ENCODE measurements around the gene IQGAP2.

Gene IQGAP2

DNA sequence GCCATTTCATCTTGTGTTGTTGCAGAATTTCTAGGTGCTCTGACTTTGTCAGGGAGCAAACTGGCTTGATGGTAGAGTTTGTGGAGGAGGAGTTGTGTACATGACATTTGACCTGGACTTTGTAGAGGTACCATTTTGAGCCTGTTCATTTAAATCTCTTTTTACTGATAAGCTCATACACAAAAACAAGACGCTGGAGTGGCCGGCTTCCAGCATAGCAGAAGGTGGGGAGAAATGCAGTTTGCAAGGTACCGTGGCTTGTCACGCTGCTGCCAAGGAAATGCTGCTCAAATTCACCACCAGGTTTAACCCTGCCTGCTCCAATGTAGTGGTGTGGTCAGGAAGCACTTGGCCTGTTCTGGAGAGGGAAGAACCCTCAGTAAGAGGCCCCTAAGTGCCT lies 18.9 kb upstream of the IQGAP2 start:
- DNase-seq = peak in 1 of 2 experiments; percentile 7

- DNase-seq = peak in 1 of 2 experiments; percentile 11
These were observed 18.4 kb upstream of the IQGAP2 start for GRCh38 chr5:76384705-76385104.

DNA sequence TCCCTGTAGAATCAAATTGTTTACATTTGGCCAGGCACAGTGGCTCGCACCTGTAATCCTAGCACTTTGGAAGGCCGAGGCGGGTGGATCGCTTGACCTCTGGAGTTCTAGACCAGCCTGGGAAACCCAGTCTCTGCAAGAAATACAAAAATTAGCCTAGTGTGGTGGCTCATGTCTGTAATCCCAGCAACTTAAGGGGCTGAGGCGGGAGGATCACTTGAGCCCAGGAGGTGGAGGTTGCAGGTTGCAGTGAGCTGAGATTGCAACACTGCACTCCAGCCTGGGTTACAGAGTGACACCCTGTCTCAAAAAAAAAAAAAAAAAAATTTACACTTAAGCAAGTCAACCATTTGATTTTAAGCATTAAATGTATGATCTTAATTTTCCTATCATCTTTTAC lies 17.5 kb upstream of the IQGAP2 start:
- DNase-seq = no peak

DNA sequence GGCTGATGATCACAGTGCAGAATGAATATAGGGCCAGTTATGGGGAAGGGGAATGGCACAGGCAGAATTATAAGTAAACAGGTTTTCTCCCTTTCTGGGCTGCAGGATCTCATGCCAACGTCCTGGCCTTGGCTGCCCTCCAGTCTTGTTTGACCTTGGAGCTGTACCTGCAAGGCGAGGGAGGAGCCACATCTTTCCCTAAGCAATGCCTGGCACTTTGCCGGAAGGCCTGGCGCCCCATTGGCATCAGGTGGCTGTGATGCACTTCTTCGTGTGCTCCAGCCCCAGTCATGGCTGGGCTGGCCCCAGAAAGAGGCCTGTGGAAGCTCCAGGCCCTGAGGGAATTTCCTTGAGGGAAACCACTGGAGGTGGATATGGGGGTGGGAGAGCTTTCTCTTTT lies 16.7 kb upstream of the IQGAP2 start:
- no peak for DNase-seq

GRCh38 chr5:76388236-76388635 lies 14.8 kb upstream of the IQGAP2 start:
- no peak for DNase-seq

DNA sequence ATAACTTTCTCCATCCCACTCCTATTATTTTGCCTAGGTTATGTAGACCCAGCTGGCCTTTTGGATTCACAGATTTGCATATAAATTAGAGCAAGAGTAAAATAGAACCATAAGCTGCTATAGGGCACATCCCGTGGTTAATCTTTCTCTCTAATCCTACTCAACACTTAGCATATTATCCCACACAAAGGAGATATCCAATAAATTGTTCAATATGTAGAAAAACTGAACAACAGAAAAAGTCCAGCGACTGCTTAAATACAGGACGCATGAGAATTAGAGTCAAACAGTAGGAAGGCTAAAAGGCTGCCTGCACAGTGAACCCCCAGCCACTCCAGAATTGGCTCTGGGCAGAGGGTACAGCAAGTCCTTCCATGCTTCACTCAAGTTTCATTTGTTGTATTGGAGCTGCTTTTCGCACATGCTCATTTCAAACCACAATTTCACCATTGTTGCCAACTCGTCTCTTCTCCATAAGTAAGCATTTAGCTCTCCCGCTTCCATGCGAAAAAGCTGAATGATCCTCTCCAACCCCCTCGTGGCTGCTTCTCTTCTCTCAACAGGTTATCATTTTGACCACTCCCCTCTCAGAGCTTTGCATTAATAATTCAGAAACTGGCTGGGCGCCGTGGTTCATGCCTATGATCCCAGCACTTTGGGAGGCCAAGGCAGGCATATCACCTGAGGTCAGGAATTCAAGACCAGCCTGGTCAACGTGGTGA lies 14.1 kb upstream of the IQGAP2 start:
- peak; percentile 27 to 61 for DNase-seq

GRCh38 chr5:76389513-76390154 lies 13.5 kb upstream of the IQGAP2 start:
- DNase-seq = no peak

DNA sequence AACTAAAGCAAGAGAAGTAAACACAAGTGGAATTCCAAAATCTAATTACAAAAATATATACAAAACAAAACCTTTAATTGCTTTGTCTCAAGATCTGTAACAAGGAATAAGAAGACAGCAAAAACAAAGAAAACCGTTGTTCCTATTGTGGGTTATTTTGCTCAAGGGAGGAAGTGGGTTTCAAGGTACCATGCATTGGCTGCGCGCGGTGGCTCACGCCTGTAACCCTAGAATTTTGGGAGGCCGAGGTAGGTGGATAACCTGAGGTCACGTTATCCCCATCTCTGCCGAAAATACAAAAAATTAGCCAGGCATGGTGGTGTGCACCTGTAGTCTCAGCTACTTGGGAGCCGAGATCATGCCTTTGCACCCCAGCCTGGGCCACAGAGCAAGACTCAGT lies 12.1 kb upstream of the IQGAP2 start:
- DNase-seq = no peak

DNA sequence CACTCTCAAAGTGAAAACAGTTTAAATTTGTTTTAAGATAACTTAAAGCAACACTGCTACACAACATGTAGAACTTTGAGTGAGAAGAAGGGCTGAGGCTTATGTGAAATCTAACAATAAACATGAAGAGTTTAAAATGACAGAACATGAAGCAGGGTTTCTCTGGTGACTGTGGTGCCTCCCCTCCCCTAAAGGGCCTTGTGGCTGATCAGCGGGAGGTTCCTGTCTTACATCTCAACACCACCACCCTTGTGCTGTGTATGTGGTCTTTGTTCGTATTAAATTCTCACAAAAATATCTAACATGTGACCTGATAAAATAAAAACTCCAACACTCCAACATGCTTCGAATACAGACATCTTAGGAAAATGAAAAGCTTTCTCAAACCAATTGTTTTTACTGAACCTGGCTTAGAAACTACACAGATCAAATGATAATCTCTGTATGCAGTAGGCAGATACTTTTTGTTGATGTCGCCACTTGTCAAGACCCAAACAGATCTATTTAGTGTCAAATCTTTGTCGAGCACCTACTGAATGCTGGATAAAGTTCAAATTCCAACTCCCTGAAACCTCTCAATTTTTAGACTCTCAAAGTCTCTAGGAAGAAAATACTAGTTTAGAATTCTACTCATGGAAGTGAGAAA lies 9.9 kb upstream of the IQGAP2 start:
- DNase-seq = no peak

DNA sequence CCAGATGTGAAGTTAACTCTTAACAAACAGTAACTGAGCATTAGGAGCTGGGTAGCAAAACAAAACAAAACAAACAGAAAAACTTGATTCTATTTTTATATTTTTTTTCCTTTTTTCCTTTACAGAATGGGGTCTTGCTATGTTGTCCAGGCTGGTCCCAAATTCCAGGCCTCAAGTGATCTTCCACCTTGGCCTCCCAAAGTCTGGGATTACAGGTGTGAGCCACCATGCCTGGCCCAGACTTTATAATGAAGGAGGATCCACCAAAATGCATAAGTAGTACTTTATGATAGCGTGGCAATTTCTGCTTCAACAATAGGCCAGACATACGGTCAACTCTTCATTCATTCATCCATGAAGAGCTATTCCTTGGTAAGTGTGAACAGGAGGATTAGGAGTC lies 5.9 kb upstream of the IQGAP2 start:
- DNase-seq = no peak

GRCh38 chr5:76399268-76399667 lies 3.8 kb upstream of the IQGAP2 start:
- no peak for DNase-seq

- DNase-seq = no peak
These were observed 2.6 kb upstream of the IQGAP2 start for GRCh38 chr5:76400466-76400865.

DNA sequence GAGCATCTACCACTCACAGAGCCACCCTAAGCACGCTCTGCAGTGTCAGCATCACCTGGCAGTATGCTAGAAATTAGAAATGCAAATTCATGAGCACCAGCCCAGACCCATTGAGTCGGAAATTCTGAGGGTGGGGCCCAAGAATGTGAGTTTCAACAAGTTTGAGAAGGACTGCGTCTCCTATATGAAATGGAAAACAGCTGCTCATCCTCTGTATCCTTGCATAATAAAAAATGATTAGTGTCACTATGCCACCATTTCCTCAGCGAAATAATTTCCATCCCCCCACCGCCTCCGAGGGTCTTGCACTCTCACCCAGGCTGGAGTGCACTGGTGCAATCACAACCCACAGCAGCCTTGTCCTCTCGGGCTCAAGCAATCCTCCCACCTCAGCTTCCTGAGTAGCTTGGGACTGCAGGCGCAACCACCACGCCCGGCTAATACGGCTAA lies 1.3 kb upstream of the IQGAP2 start:
- no peak for DNase-seq

- DNase-seq = peak; percentile 15 to 31
These were observed 717 bp upstream of the IQGAP2 start for GRCh38 chr5:76402251-76402885.

GRCh38 chr5:76403766-76404222 lies 709 bp downstream of the IQGAP2 start:
- peak; percentile 7 to 30 for DNase-seq

DNA sequence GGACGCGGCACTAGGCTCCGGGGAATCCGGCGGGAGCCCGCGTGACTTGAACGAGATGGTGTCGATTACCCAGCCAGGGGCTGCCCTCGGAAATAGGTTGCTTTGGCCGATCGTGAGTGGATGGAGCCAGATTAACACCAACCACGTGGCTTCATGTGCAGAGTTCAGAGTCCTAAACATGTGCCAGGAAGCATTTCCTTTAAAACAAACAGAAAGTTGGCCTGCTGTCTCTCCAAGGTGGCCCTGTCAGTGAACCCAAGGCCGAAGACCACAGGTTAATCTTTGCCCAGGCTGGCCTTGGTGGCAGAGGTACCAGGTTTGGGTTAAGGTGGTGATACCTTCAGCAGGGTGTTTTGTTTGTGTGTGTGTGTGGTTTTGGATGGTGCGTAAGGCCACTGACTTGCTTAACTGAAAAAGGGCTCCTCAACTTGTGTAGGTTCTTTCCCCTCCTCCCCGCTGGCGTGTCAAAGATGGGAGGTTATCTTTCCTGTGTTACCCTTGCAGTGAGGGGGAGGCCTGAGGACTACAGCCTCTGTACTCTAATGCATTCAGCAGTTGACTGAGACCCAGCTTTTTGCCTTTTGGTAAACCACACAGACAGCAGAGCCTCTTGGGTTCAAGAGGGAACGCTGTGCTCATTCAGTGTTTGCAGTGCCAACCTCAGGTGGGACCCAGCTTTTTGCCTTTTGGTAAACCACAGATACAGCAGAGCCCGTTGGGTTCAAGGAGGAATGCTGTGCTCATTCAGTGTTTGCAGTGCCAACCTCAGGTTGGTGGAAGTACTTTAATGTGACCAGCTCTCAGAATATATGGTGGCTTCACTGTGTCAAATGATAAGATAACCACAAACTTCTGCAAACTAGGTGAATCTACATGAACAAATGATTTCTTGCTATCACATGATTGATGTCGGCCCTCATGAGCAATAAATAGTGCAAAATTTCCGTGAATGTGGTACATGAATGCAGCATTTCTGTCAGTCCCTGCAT lies 1.4 kb downstream of the IQGAP2 start:
- DNase-seq = no peak

DNA sequence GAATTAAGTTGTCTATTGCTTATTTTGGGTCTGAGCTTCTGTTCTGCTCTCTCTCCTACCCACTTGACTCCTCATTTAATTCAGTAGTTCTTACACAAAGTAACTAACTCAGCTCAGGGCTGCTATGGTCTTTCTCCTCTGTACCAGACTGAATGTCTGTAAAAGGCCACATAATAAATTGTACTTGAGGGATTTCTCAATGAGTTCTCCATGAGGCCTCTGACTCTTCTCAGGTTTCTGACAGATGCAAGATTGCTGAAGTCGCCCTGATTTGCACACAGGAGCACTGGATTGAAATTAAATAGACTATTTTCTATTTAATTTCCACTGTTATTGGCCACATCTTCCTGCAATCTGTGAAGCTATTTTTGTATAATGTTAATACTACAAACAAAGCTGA lies 2.9 kb downstream of the IQGAP2 start:
- DNase-seq = peak in 1 of 2 experiments; percentile 27

DNA sequence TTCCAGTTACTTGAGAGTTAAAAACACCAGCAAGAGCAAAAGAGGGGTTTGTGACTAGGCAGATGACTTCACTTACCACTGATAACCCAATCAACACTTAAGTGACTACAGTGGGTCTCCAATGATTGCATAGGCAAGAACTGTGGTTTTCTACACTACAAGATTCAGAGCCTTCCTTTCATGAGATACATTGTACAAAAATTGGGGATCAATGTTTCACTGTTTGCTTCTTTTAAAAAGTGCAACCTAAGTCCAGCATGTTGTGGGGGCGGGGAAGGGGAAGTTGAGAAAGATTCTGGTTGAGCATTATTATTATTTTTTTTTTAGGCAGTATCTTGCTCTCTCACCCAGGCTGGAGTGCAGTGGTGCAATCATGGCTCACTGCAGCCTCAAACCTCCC lies 3.6 kb downstream of the IQGAP2 start:
- DNase-seq = no peak

- DNase-seq = no peak
These were observed 5.1 kb downstream of the IQGAP2 start for GRCh38 chr5:76408104-76408654.

GRCh38 chr5:76412511-76412910 lies 9.4 kb downstream of the IQGAP2 start:
- no peak for DNase-seq

GRCh38 chr5:76413746-76414145 lies 10.7 kb downstream of the IQGAP2 start:
- DNase-seq = no peak

DNA sequence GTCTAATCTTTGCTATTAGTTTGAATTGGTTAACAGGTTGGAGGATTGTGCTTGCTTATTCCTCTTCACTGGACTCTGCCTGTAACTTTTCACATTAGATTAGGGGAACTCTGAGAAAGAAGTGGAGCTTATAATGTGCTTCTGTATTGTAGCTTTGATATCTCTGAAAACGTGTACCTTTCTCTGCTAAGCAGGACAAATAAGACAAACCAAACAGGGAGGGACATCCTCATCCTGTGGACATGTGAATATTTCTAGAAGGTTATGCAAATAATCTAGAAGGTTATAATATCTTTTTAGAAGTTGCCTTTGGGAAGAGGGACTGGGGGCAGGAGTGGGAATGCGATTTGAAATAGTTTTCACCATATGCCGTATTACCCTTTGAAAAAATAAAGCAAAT lies 11.7 kb downstream of the IQGAP2 start:
- DNase-seq = no peak

All from NCI-H524 (cell line).